IPS-18c (cell line): Measurements from ENCODE around the gene SUN1.
"Not testable (repeated sequence)": the region's sequence is repeated elsewhere in the genome, so short reads cannot be mapped to it uniquely, and the experiment has no call there.

ENCODE experiments used
- H3K4me3 ChIP-seq: 2 replicates; pipeline ENCODE4 v1.7.0; 2013; ENCODE audit warnings: low read depth, mild to moderate bottlenecking, low read length, moderate library complexity; ENCODE audit not compliant: insufficient read depth
- H3K9me3 ChIP-seq: one replicate; pipeline ENCODE4 v1.6.1; 2013; ENCODE audit warnings: mild to moderate bottlenecking, low read length, moderate library complexity; ENCODE audit not compliant: control insufficient read depth, insufficient read depth

SUN1 gene

DNA sequence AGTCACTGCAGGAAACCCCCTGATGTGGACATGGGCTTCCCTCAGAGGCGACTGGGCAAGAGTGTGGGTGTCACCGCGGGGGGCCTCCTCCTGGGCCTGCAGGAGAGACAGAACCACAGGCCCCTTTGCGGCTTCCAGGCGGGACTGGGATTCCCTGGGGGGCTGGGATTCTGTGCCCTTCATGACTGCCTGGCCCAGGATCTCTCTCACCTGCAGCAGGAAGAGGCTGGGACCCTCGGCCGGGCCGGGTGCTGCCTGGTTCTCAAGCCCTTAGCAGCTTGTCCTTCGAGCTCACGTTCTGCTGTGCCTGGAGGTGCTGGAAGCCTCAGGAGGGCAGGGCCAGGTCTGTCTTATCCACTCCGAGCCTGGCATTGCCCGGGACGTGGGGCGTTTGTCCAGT is 11.8 kb downstream of the SUN1 start:
- no peak overlapping the region for H3K4me3 ChIP-seq
- no peaks in the 10 kb centered on the region for H3K9me3 ChIP-seq

DNA sequence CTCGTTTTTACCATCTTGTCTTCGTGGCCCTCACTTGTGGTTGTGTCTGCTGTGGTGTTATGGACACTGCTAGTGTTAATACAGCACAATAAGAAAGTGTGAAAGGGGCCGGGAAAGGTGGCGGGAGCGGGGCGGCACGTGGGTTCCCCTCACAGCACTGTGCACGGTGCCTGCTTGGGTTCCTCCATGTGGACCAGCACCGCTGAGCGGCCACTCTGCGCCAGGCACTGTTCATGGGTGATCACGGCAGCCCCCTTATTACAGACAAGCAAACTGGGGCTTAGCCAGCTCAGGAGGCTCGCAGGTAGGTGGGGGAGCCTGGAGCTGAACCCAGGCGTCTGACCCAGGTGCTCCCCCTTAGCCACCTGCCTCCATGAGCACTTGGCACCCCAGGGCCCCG is 12.2 kb downstream of the SUN1 start:
- no peaks in the 10 kb centered on the region for H3K9me3 ChIP-seq
- no peak overlapping the region for H3K4me3 ChIP-seq

DNA sequence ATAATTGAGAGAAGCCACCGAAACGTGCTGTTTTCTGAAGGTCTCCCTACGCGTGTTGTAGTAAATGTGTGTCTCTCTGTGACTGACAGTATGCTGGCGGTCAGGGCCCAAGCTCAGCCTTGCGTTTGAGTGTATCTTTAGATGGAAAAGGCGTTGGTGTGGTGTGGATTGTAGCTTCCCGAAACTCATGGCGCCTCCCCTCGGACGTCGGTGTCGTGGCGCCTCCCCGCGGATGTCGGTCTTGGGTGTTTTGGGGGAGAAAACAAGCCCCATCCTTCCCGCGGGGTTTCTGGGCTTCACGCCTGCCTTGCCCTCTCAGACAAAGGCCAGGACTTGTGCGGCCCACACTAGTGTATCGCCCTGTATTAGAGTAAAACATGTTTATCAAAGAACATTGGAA is 12.8 kb downstream of the SUN1 start:
- H3K4me3 ChIP-seq = no peak overlapping the region

GRCh38 chr7:845731-846130 is 13.5 kb downstream of the SUN1 start:
- Histone ChIP-seq H3K9me3 (no peaks in the 10 kb centered on the region), H3K4me3 (no peak overlapping the region)

More for the DNA sequence above, 12.8 kb downstream of the SUN1 start:
- no peaks in the 10 kb centered on the region for H3K9me3 ChIP-seq

DNA sequence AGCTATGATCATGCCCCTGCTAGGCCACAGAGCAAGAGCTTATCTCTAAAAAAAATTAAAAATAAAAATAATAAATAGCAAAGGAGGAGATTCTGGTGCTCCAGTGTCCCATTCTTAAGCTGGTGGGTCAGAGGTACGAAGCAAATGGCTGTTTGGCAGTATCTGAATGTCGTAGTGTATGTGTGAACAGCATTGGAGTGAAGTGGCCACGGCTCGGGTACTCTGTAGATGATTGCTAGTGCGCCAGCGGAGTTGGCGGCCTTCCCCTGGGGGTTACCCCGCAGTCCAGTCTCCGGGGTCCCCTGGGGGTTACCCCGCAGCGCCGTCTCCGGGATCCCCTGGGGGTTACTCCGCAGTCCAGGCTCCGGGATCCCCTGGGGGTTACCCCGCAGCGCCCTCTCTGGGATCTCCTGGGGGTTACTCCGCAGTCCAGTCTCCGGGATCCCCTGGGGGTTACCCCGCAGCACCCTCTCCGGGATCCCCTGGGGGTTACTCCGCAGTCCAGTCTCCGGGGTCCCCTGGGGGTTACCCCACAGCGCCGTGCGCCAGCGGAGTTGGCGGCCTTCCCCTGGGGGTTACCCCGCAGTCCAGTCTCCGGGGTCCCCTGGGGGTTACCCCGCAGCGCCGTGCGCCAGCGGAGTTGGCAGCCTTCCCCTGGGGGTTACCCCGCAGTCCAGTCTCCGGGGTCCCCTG is 14.8 kb downstream of the SUN1 start:
- not testable (repeated sequence) for H3K4me3 ChIP-seq, H3K9me3 ChIP-seq

DNA sequence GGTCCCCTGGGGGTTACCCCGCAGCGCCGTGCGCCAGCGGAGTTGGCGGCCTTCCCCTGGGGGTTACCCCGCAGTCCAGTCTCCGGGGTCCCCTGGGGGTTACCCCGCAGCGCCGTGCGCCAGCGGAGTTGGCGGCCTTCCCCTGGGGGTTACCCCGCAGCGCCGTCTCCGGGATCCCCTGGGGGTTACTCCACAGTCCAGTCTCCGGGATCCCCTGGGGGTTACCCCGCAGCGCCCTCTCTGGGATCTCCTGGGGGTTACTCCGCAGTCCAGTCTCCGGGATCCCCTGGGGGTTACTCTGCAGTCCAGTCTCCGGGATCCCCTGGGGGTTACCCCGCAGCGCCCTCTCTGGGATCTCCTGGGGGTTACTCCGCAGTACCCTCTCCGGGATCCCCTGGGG is 15.5 kb downstream of the SUN1 start:
- not testable (repeated sequence) for H3K9me3 ChIP-seq, H3K4me3 ChIP-seq

- Histone ChIP-seq H3K4me3 (no peak overlapping the region), H3K9me3 (no peaks in the 10 kb centered on the region)
These were observed 16.9 kb downstream of the SUN1 start for GRCh38 chr7:849145-849544.

GRCh38 chr7:849781-850180 is 17.5 kb downstream of the SUN1 start:
- Histone ChIP-seq H3K9me3 (no peaks in the 10 kb centered on the region), H3K4me3 (no peak overlapping the region)

DNA sequence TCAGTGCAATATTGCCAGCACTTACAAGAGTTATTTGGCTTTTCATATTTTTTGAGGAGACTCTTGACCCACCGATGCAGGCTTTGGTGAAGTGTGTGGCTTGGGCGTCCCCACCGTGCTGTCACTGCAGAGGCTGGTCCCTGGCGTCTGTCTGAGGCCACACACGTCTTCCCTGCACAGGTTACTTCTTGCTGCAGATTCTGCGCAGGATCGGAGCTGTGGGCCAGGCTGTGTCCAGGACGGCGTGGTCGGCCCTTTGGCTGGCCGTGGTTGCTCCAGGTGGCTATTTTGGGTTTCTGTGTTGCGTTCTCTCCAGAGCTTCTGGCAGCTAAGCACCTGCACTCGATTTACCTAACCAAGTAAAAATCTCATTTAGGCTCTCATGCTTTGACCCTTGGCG is 18.9 kb downstream of the SUN1 start:
- H3K9me3 ChIP-seq = no peaks in the 10 kb centered on the region
- no peak overlapping the region for H3K4me3 ChIP-seq

- no peaks in the 10 kb centered on the region for H3K9me3 ChIP-seq
- H3K4me3 ChIP-seq = no peak overlapping the region
These were observed 21.3 kb downstream of the SUN1 start for GRCh38 chr7:853366-854117.

DNA sequence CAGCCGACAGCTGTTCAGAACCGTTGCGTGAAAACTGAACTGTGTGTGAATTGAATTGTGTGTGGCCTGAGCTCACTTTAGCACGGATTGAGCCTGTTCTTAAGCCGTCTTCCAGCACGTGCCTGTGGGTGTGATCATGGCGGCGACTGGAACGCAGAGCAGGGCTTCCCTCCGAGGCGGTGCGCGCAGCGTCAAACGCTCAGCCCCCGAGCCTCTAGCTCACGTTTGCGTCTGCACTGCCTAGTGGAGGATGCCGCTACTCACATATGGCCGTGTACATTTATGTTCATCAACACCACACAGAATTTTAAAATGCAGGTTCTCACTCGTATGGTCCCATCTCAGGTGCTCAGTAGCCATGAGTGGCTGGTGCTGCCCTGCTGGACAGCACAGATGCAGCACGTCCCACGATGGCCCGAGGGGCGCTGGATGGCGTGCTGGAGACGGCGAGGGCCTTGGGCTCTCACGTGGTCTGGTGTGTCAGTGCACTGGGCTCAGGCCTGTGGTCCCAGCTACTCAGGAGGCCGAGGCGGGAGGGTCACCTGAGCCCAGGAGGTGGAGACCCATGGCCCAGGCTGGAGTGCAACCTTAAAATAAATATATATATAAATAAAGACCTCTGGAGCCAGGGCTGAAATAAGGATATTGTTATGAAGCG is 22.0 kb downstream of the SUN1 start:
- no peak overlapping the region for H3K4me3 ChIP-seq
- H3K9me3 ChIP-seq = no peaks in the 10 kb centered on the region

GRCh38 chr7:855686-856369 is 23.6 kb downstream of the SUN1 start:
- no peaks in the 10 kb centered on the region for H3K9me3 ChIP-seq

GRCh38 chr7:856444-857095 is 24.3 kb downstream of the SUN1 start:
- H3K4me3 ChIP-seq = no peak overlapping the region
- H3K9me3 ChIP-seq = no peaks in the 10 kb centered on the region

More at GRCh38 chr7:855686-856369, 23.6 kb downstream of the SUN1 start:
- H3K4me3 ChIP-seq = no peak overlapping the region

DNA sequence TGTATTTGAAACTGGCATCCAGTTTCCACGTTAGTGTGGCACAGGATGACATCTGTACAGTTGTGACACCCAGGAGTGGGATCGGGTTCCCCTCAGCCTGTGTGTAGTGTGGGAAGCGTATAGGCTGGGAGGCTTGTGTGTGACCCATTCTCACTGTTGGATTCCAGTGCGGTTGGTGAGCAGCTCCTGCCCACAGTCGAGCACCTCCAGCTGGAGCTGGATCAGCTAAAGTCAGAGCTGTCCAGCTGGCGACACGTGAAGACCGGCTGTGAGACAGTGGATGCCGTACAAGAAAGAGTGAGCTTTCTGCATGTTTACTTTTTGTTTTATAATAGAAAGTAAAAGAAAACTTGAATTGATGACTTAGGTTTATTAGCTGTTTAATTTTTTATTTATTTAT is 25.4 kb downstream of the SUN1 start:
- no peak overlapping the region for H3K4me3 ChIP-seq
- H3K9me3 ChIP-seq = no peaks in the 10 kb centered on the region

DNA sequence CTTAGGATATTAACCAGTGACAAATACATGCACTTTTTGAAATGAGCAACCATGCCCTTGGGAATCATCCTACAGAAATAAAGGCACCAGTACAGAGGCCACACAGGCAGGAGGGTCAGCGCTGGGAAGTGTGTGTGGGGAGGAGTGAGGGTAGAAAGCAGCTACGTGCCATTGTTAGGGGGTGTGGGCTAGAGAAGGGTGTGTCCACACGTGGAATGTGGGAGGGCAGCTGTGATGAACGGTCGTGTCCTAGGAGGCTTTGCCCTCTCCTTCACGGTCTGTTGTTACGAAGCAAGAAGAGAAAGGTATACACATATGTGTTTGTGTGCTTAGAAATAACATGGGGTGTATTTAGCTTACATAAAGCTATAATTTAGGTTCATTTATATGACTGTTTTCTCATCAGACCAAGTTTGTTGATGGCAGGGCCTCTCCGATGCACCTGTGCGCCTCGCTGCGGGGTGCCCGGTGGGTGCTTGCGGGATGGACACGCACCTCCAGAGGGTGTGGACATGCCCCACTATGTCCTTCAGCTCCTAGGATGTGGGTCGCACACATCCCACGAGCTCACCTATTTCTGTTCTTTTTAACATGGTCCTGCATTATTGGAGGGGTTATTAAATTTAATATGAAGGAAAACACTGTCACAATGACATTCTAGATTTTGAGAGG is 27.2 kb downstream of the SUN1 start:
- Histone ChIP-seq H3K9me3 (no peaks in the 10 kb centered on the region), H3K4me3 (no peak overlapping the region)

DNA sequence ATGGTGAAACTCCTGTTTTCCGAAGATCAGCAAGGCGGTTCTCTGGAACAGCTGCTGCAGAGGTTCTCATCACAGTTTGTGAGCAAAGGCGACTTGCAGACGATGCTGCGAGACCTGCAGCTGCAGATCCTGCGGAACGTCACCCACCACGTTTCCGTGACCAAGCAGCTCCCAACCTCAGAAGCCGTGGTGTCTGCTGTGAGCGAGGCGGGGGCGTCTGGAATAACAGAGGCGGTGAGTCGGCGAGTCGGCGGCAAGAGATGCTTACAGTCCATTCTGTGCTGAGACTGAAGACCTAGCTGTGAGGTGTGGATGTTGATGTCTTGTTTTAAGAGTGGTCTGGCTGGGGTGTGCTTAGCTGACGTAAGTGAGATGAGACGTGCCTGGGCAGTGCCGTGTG is 27.9 kb downstream of the SUN1 start:
- H3K9me3 ChIP-seq = no peaks in the 10 kb centered on the region
- no peak overlapping the region for H3K4me3 ChIP-seq

GRCh38 chr7:861222-861621 is 28.9 kb downstream of the SUN1 start:
- Histone ChIP-seq H3K4me3 (no peak overlapping the region), H3K9me3 (no peaks in the 10 kb centered on the region)
